ENCODE results near the gene BLOC1S1.

BLOC1S1 gene

GRCh38 chr12:55724226-55724939, 8.5 kb downstream of the BLOC1S1 start:
- in situ Hi-C loops (cut with HindIII; ENCODE audit: low pct_ligation_motif_present, low sequenced_read_pairs), result no loop called here

DNA sequence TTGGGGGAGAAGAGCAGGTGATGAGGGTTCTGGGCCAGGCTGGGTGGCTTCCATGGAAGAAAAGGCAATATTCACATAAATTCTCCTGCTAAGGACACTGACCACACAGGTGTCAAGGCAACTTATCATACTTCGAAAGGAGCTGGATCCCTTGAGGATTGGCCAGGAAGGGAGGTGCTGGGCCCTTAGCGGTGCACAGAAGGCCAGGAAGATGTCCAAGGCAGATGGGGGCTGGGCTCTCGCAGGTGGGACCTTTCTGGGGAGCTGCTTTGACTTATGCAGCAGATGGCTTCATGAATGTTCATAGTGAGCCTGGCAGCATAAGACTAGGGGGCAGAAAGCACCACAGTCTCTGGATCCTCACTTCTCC, 9.1 kb downstream of the BLOC1S1 start:
- no peak overlapping the region for H3K27ac ChIP-seq
- H3K27me3 ChIP-seq (replicated peaks), result no peaks in the 10 kb centered on the region
- TF ChIP-seq CTCF (IDR thresholded peaks at IDR 0.05; ENCODE audit: low read depth, low read length, missing control alignments), result no peak
- in situ Hi-C loops (cut with HindIII; ENCODE audit: low pct_ligation_motif_present, low sequenced_read_pairs), result no loop called here
- H3K36me3 ChIP-seq (replicated peaks), result peaks cover 46% of the 10 kb centered on the region
- no peak overlapping the region for H3K4me3 ChIP-seq (ENCODE audit: low read depth, low read length)
- no peak for DNase-seq

More at GRCh38 chr12:55724226-55724939, 8.5 kb downstream of the BLOC1S1 start:
- peaks cover 46% of the 10 kb centered on the region for H3K36me3 ChIP-seq (replicated peaks)
- no peaks in the 10 kb centered on the region for H3K27me3 ChIP-seq (replicated peaks)
- H3K27ac ChIP-seq, result no peak overlapping the region
- TF ChIP-seq CTCF (IDR thresholded peaks at IDR 0.05; ENCODE audit: low read depth, low read length, missing control alignments), result peak; percentile 83
- DNase-seq, result peak; percentile 72
- no peak overlapping the region for H3K4me3 ChIP-seq (ENCODE audit: low read depth, low read length)

GRCh38 chr12:55725556-55725955, 9.7 kb downstream of the BLOC1S1 start:
- Histone ChIP-seq H3K27ac (no peak overlapping the region), H3K4me3 (ENCODE audit: low read depth, low read length) (no peak overlapping the region), H3K27me3 (replicated peaks) (no peaks in the 10 kb centered on the region), H3K36me3 (replicated peaks) (peaks cover 46% of the 10 kb centered on the region)
- no peak for TF ChIP-seq CTCF (IDR thresholded peaks at IDR 0.05; ENCODE audit: low read depth, low read length, missing control alignments)
- in situ Hi-C loops (cut with HindIII; ENCODE audit: low pct_ligation_motif_present, low sequenced_read_pairs), result no loop called here
- no peak for DNase-seq

DNA sequence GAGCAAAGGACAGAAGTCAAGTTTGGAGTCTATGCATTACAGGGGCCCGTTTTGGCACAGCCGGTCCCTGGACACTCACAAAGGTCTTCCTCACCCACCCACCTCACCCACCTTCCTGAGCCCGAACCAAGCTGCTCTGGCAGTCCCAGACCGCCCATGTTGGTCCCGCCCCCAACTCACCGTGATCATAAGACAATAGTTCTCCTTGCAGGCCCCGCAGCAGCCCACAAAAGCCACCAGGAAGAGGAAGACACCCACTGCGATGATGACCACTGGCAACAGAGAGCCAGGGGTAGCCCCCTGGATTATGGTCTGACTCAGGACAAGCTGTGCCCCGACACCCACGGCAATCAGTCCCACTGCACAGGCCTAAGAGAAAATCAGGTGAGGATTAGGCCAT, 11.1 kb downstream of the BLOC1S1 start:
- no peak for TF ChIP-seq CTCF (IDR thresholded peaks at IDR 0.05; ENCODE audit: low read depth, low read length, missing control alignments)
- peak overlapping the region; percentile 94 for H3K4me3 ChIP-seq (ENCODE audit: low read depth, low read length)
- peak overlapping the region; percentile 99 for H3K27ac ChIP-seq
- DNase-seq, result no peak
- no peaks in the 10 kb centered on the region for H3K27me3 ChIP-seq (replicated peaks)
- H3K36me3 ChIP-seq (replicated peaks), result peaks cover 46% of the 10 kb centered on the region
- in situ Hi-C loops (cut with HindIII; ENCODE audit: low pct_ligation_motif_present, low sequenced_read_pairs), result no loop called here

DNA sequence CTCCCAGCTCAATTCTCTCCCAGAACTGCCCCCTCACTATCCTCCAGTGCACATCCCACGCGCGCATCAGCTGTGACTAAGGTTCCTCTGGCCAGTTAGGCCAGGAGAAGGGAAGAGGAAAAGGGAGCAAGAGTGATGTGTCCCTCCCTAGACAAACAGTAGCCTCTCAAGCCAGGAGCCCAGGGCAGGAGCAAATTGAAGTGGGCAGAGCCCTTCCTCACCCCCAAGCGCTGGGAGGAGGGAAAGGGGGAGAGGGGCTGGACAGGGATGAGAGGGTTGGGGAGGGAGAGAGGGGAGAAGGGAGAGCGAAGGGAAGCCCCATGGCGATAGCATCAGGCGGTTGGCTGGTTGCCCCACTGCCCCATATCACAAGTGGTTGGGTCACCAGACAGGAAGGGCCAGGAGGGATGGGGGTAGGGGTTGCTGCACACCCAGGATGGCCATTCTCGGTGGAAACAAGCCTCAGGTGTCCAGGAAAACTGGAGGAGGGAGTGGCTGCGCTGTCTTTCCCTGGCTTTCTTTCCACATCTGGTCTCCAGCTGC, 11.9 kb downstream of the BLOC1S1 start:
- Histone ChIP-seq H3K27me3 (replicated peaks) (no peaks in the 10 kb centered on the region), H3K27ac (peak overlapping the region; percentile 99), H3K4me3 (ENCODE audit: low read depth, low read length) (peak overlapping the region; percentile 94), H3K36me3 (replicated peaks) (peaks cover 44% of the 10 kb centered on the region)
- in situ Hi-C loops (cut with HindIII; ENCODE audit: low pct_ligation_motif_present, low sequenced_read_pairs), result no loop called here
- no peak for DNase-seq
- no peak for TF ChIP-seq CTCF (IDR thresholded peaks at IDR 0.05; ENCODE audit: low read depth, low read length, missing control alignments)

Data from brain microvascular endothelial cell (primary cell).